GM12874 (cell line): ENCODE data around the gene PROCR.

Experiments used
- TF ChIP-seq, protein P1 (sequence below): IDR thresholded peaks from 2 replicates; pipeline ENCODE4 v1.5.1; 2011; ENCODE audit warnings: low read depth, mild to moderate bottlenecking, control low read depth, low read length, moderate library complexity; ENCODE audit not compliant: insufficient read depth

Gene PROCR

DNA sequence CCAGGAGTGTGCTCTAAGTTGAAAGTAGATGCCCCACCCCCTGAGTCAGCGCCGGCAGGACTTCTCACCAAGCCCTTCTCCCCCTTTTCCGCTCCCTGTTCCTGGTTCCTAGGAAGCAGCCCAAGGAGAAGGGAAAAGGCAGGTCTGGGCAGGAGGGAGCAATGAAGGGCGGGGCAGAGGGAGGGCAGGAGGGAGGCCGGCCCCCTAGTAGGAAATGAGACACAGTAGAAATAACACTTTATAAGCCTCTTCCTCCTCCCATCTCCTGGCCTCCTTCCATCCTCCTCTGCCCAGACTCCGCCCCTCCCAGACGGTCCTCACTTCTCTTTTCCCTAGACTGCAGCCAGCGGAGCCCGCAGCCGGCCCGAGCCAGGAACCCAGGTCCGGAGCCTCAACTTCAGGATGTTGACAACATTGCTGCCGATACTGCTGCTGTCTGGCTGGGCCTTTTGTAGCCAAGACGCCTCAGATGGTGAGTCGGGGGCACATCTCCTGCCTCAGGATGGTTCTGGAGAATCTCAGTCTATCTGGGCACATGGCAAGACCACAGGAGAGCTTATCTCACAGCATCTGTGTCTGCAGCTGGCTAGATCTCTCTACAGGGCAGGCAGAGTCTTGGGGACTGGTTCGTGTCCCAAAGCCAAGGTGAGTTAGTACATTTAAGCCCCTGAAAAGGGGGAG, at the start of gene PROCR:
Gene PROCR, plus strand, starts transcription at position 320 of the 681 bp plus-strand sequence. Its CDS starts 83 bp downstream, at position 403.
- TF ChIP-seq, protein P1, sequence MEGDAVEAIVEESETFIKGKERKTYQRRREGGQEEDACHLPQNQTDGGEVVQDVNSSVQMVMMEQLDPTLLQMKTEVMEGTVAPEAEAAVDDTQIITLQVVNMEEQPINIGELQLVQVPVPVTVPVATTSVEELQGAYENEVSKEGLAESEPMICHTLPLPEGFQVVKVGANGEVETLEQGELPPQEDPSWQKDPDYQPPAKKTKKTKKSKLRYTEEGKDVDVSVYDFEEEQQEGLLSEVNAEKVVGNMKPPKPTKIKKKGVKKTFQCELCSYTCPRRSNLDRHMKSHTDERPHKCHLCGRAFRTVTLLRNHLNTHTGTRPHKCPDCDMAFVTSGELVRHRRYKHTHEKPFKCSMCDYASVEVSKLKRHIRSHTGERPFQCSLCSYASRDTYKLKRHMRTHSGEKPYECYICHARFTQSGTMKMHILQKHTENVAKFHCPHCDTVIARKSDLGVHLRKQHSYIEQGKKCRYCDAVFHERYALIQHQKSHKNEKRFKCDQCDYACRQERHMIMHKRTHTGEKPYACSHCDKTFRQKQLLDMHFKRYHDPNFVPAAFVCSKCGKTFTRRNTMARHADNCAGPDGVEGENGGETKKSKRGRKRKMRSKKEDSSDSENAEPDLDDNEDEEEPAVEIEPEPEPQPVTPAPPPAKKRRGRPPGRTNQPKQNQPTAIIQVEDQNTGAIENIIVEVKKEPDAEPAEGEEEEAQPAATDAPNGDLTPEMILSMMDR: no peak

DNA sequence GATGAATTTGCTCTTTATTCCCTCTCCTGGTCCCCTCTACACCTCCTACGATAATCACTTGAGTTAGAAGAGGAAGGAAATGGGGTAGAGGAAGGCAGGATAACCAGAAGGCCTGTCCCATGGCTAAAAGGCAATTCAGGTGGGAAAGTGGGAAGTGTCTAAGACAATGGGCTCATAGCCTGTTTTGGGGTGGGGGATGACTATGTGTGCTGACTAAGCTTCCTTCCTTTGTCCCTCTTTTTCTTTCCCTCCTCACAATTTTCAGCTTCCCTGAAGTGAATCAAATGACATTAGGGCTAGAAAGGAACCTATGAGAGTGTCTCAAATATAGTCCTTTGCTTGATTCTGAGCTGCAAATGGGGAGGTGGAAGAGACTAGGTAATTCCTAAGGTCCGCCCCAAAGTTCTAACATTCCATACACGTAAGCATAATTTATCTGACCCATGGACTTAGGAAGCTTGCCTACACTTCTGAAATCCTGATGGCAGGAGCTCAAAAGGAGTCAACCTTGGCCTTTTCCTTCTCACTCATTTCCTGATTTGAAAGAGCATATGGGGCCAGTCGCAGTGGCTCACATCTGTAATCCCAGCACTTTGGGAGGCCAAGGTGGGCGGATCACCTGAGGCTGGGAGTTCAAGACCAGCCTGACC, 49.0 kb upstream of the PROCR start:
- TF ChIP-seq, protein P1: no peak

DNA sequence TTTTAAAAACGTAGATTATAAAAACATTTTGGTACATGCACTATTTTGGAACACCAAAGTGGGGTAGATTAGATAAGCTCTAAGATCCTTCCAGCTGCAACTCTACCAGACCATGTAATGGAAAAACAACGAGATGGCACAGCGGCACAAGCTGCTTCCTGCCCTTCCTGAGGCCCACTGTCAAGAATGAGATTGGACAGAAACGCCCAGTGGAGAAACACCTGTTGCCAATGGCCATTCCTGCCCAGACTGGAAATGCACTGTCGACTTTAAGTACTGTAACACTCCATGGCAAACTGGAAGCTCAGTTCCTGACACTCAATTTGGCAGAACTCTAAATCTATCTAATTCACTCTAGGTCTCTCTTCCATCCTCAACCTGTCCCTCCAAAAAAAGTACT, 46.1 kb upstream of the PROCR start:
- TF ChIP-seq, protein P1: no peak

DNA sequence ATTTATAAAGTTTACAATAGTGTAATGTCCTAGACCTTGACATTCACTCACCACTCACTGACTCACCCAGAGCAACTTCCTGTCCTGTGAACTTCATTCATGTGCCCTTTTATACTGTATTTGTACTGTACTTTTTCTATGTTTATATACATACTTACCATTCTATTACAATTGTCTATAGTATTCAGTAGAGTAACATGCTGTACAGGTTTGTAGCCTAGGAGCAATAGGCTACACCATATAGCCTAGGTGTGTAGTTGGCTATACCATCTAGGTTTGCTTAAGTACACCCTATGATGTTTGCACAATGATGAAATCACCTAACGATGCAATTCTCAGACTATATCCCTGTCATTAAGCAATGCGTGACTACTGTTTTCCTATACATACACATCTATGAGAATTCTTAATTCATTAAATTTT, 42.2 kb upstream of the PROCR start:
- TF ChIP-seq, protein P1: no peak

DNA sequence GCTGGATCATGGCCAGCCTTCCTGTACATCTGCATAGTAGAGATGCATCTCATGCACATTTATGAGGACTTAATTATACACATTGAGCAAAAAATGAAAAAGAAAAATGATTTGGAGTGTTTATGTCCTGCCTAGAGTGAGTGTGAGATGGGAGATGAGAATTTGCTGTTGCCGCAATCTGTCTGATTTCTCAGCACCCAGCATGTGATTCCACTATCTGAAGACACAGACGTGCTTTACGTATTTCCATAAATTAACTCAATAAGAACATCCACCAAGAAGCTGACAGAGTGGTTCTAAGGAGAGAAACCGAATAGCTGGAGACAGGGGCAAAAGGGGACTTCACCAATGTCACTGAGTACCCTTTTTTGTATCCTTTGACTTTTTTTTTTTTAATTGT, 39.9 kb upstream of the PROCR start:
- TF ChIP-seq, protein P1: no peak

DNA sequence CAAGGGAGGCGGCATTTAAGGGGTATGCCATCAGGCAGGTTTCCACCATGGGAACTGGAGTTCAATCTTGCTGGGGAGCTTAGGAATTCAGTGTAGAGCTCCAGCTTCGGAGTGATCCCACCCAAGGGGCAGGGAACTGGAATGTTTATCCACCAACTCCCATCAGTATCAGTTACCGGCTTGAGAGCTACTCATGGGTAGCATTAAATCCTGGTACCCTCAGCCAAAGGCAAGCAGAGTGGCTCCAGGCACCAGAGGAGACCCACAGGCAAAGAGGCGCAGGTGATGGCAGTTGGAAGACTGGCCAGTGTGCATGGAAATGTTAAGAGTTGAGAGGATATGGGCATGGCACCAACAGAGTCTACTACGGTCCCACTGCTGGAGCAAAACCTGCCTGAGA, 38.8 kb upstream of the PROCR start:
- TF ChIP-seq, protein P1: no peak

DNA sequence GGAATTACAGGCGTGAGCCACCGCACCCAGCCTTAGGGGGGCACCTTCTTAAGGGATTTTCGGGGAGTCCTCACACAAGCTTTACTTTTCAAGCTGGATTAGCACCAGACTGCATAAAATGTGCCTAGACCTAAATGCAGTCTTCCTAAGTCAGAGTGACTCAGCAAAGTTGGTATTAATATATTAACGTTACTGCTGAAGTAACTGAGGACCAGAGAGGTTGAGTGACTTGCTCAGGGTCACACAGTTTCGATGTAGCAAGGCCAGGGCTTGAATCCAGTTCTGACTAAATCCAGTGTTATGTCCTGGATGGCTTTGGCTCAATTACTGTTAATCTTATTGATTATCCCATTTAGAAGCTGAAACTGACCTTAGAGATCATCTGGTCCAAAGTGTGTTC, 38.1 kb upstream of the PROCR start:
- TF ChIP-seq, protein P1: no peak
